GM23338 (cell line): Measurements from ENCODE around the gene MYO1D. TPM values are rescaled to one million over a fixed set of nuclear protein-coding genes. Genes with fewer than 3 reads are reported as not detected.

Source experiments
- ATAC-seq: fragments of 200-7000 bp; cut with Tn5 transposase; 3 replicates; pipeline ENCODE4 v1.9.1; 2020
- DNase-seq: peaks from one replicate; pipeline ENCODE4 v3.0.0-alpha.2; 2015; ENCODE audit warnings: low spot score
- H2AFZ ChIP-seq: fragments of 200-600 bp; sonication (generic); 2 replicates; pipeline ENCODE4 v1.8.0; 2016; ENCODE audit warnings: antibody characterized with exemption, mild to moderate bottlenecking, moderate library complexity
- H3F3A ChIP-seq: fragments of 200-600 bp; sonication (generic); replicated peaks from 2 replicates; pipeline ENCODE4 v1.8.0; 2017; ENCODE audit warnings: antibody characterized with exemption, mixed run types, low read depth
- H3K27ac ChIP-seq: fragments of 200-600 bp; sonication (generic); 2 replicates; pipeline ENCODE4 v1.6.1; 2016; ENCODE audit warnings: low read depth
- H3K27me3 ChIP-seq: fragments of 200-600 bp; sonication (generic); 2 replicates; pipeline ENCODE4 v1.8.0; 2016; ENCODE audit warnings: mild to moderate bottlenecking, mixed run types, moderate library complexity; ENCODE audit not compliant: insufficient read depth
- H3K36me3 ChIP-seq: fragments of 200-600 bp; sonication (generic); 2 replicates; pipeline ENCODE4 v1.8.0; 2016; ENCODE audit warnings: mild to moderate bottlenecking; ENCODE audit not compliant: insufficient read depth
- H3K4me1 ChIP-seq: fragments of 200-600 bp; sonication (generic); 2 replicates; pipeline ENCODE4 v1.8.0; 2016; ENCODE audit warnings: mild to moderate bottlenecking, moderate library complexity; ENCODE audit not compliant: insufficient read depth
- H3K4me2 ChIP-seq: fragments of 200-600 bp; sonication (generic); 2 replicates; pipeline ENCODE4 v1.7.1; 2017; ENCODE audit warnings: mixed run types
- H3K4me3 ChIP-seq: fragments of 200-600 bp; sonication (generic); 2 replicates; pipeline ENCODE4 v1.6.1; 2016; ENCODE audit warnings: mixed run types
- H3K79me2 ChIP-seq: fragments of 200-600 bp; sonication (generic); replicated peaks from 2 replicates; pipeline ENCODE4 v1.8.0; 2017; ENCODE audit warnings: mild to moderate bottlenecking; ENCODE audit not compliant: insufficient read depth
- H3K9me2 ChIP-seq: fragments of 200-600 bp; sonication (generic); 2 replicates; pipeline ENCODE4 v1.8.0; 2017; ENCODE audit not compliant: insufficient read depth
- H4K20me1 ChIP-seq: fragments of 200-600 bp; sonication (generic); replicated peaks from 2 replicates; pipeline ENCODE4 v1.8.0; 2017; ENCODE audit warnings: mild to moderate bottlenecking; ENCODE audit not compliant: insufficient read depth
- H3K27ac Mint-ChIP-seq: 2 replicates; pipeline ENCODE4 v1.8.0; 2020; ENCODE audit warnings: inconsistent platforms, mild to moderate bottlenecking, moderate library complexity, mixed read lengths
- H3K27me3 Mint-ChIP-seq: 3 replicates; pipeline ENCODE4 v1.8.0; 2022; ENCODE audit warnings: low read depth, mild to moderate bottlenecking, moderate library complexity, mixed read lengths, inconsistent platforms; ENCODE audit not compliant: insufficient read depth, poor library complexity
- H3K36me3 Mint-ChIP-seq: 3 replicates; pipeline ENCODE4 v1.8.0; 2021; ENCODE audit warnings: low read depth, mild to moderate bottlenecking, inconsistent platforms, moderate library complexity, mixed read lengths
- H3K4me1 Mint-ChIP-seq: 3 replicates; pipeline ENCODE4 v1.8.0; 2020; ENCODE audit warnings: mild to moderate bottlenecking, inconsistent platforms, mixed read lengths
- H3K4me3 Mint-ChIP-seq: 3 replicates; pipeline ENCODE4 v1.8.0; 2021; ENCODE audit warnings: moderate library complexity, mild to moderate bottlenecking, inconsistent platforms, mixed read lengths
- H3K9me3 Mint-ChIP-seq: 3 replicates; pipeline ENCODE4 v1.8.0; 2020; ENCODE audit warnings: moderate library complexity, mild to moderate bottlenecking, inconsistent platforms, mixed read lengths
- CREB1 ChIP-seq: fragments of 250-450 bp; sonication (Bioruptor Pico); IDR thresholded peaks from 2 replicates; pipeline ENCODE4 v1.5.0; 2020; ENCODE audit warnings: low read depth, mild to moderate bottlenecking, moderate library complexity
- EZH2 ChIP-seq: fragments of 200-600 bp; sonication (generic); IDR thresholded peaks from one replicate; pipeline ENCODE4 v1.8.0; 2017; ENCODE audit warnings: antibody characterized with exemption, mild to moderate bottlenecking, low read depth; ENCODE audit not compliant: unreplicated experiment
- EZH2phosphoT487 ChIP-seq: fragments of 200-600 bp; sonication (generic); IDR thresholded peaks from one replicate; pipeline ENCODE4 v1.8.1; 2018; ENCODE audit warnings: antibody characterized with exemption; ENCODE audit not compliant: unreplicated experiment
- JUNB ChIP-seq: IDR thresholded peaks from one replicate; pipeline ENCODE4 v1.6.1; 2016; ENCODE audit warnings: antibody characterized with exemption; ENCODE audit not compliant: unreplicated experiment
- NANOG ChIP-seq: IDR thresholded peaks from 2 replicates; pipeline ENCODE4 v1.6.1; 2016; ENCODE audit warnings: antibody characterized with exemption, borderline replicate concordance
- POLR2AphosphoS5 ChIP-seq: IDR thresholded peaks from 2 replicates; pipeline ENCODE4 v1.6.1; 2016; ENCODE audit warnings: antibody characterized with exemption, low read depth
- STAT1 ChIP-seq: IDR thresholded peaks from one replicate; pipeline ENCODE4 v1.6.1; 2016; ENCODE audit warnings: antibody characterized with exemption; ENCODE audit not compliant: unreplicated experiment
- ZNF114 ChIP-seq: fragments of 250-450 bp; sonication (Bioruptor Pico); IDR thresholded peaks from 2 replicates; pipeline ENCODE4 v1.5.0; 2020; ENCODE audit warnings: mild to moderate bottlenecking, moderate library complexity
- ZNF331 ChIP-seq: fragments of 250-450 bp; sonication (Bioruptor Pico); IDR thresholded peaks from 2 replicates; pipeline ENCODE4 v1.5.0; 2020; ENCODE audit warnings: low read depth, mild to moderate bottlenecking, moderate library complexity
- ZNF462 ChIP-seq: fragments of 250-450 bp; sonication (Bioruptor Pico); IDR thresholded peaks from 2 replicates; pipeline ENCODE4 v1.5.0; 2020; ENCODE audit warnings: mild to moderate bottlenecking, moderate library complexity
- polyA plus RNA-seq: library from polyadenylated mRNA; unstranded; fragments of >200 nt; fragmentation: Nextera tagmentation; extraction: Ambion mirVana; gene quantifications from 2 replicates; pipeline ENCODE4 v1.2.1, GENCODE V29; 2016
- total RNA-seq: library from RNA; depleted of rRNA; stranded (reverse); fragments of >200 nt; shearing (Covaris generic); gene quantifications from 2 replicates; pipeline ENCODE4 v1.2.3, GENCODE V29; 2014
- TF ChIP-seq, protein P1 (sequence below): IDR thresholded peaks from 2 replicates; pipeline ENCODE4 v1.6.1; 2016; ENCODE audit warnings: antibody characterized with exemption
- TF ChIP-seq, protein P2 (sequence below), 2 experiments: fragments of 200-600 bp in 1 of 2; sonication (generic) in 1 of 2; conservative IDR thresholded peaks; 2 replicates each; pipeline versions ENCODE4 v1.5.1 to v1.6.1; 2016 to 2017; ENCODE audit warnings: antibody characterized with exemption in 2 of 2, low read depth in 2 of 2, mild to moderate bottlenecking in 2 of 2, moderate library complexity in 1 of 2
- TF ChIP-seq, protein P3 (sequence below): IDR thresholded peaks from one replicate; pipeline ENCODE4 v1.6.1; 2018; ENCODE audit warnings: antibody characterized with exemption; ENCODE audit not compliant: unreplicated experiment

The MYO1D gene
- total and polyA plus RNA-seq, 2 experiments from 2014 or later: 8.6 to 28.6 TPM

DNA sequence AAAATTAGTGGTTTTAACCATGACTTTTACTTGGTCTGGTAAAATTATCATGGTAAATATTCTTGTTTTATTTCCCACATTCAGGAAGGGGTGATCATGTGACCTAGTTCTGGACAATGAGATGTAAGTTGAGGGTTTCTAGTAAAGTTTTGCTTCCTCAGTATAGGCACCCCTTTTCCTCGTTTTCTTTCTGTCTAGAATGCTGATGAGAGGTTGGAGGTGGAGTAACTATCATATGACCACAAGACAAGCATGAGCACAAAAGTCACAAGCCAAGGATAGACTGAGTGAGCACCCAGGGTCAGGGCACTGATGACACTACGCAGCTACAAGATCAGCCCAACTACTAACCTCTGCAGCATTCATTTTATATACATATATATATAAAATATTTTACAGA, 53.9 kb downstream of the MYO1D start:
- Mint-ChIP-seq H3K27ac (no peak overlapping the region), H3K4me1 (peaks cover 4% of the 10 kb centered on the region; the same call in 2 of the 3 replicates), H3K27me3 (peaks cover 2% of the 10 kb centered on the region), H3K9me3 (no peaks in the 10 kb centered on the region; the same call in 2 of the 3 replicates), H3K4me3 (peak overlapping the region; percentile 68), H3K36me3 (no peaks in the 10 kb centered on the region)
- Histone ChIP-seq H3K27me3 (no peaks in the 10 kb centered on the region), H4K20me1 (0 out of 2 replicates have a peak, but pooled peaks cover 2% of the 10 kb centered on the region), H3K4me2 (peak overlapping the region; percentile 73), H3K27ac (no peak overlapping the region), H3K9me2 (no peaks in the 10 kb centered on the region), H3K4me1 (peaks cover 6% of the 10 kb centered on the region), H3F3A (no peaks in the 10 kb centered on the region), H3K36me3 (no peaks in the 10 kb centered on the region), H3K79me2 (peaks cover 9% of the 10 kb centered on the region; the same call in 1 of the 2 replicates), H3K4me3 (peak overlapping the region; percentile 48), H2AFZ (no peak overlapping the region)
- ATAC-seq: peak; percentile 48; the same call in 2 of the 3 replicates
- DNase-seq: no peak
- TF ChIP-seq ZNF114 (no peak), ZNF331 (CRISPR knock-in tag) (no peak), EZH2phosphoT487 (no peak), NANOG (no peak), JUNB (no peak), CREB1 (CRISPR knock-in tag) (no peak), ZNF462 (no peak), STAT1 (no peak), EZH2 (no peak), POLR2AphosphoS5 (no peak)
- TF ChIP-seq, protein P1, sequence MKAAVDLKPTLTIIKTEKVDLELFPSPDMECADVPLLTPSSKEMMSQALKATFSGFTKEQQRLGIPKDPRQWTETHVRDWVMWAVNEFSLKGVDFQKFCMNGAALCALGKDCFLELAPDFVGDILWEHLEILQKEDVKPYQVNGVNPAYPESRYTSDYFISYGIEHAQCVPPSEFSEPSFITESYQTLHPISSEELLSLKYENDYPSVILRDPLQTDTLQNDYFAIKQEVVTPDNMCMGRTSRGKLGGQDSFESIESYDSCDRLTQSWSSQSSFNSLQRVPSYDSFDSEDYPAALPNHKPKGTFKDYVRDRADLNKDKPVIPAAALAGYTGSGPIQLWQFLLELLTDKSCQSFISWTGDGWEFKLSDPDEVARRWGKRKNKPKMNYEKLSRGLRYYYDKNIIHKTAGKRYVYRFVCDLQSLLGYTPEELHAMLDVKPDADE: no peak
- TF ChIP-seq, protein P2, sequence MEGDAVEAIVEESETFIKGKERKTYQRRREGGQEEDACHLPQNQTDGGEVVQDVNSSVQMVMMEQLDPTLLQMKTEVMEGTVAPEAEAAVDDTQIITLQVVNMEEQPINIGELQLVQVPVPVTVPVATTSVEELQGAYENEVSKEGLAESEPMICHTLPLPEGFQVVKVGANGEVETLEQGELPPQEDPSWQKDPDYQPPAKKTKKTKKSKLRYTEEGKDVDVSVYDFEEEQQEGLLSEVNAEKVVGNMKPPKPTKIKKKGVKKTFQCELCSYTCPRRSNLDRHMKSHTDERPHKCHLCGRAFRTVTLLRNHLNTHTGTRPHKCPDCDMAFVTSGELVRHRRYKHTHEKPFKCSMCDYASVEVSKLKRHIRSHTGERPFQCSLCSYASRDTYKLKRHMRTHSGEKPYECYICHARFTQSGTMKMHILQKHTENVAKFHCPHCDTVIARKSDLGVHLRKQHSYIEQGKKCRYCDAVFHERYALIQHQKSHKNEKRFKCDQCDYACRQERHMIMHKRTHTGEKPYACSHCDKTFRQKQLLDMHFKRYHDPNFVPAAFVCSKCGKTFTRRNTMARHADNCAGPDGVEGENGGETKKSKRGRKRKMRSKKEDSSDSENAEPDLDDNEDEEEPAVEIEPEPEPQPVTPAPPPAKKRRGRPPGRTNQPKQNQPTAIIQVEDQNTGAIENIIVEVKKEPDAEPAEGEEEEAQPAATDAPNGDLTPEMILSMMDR (conservative IDR thresholded peaks at IDR 0.05; ENCODE audit: low read depth in 2 of 2): no peak
- TF ChIP-seq, protein P3, sequence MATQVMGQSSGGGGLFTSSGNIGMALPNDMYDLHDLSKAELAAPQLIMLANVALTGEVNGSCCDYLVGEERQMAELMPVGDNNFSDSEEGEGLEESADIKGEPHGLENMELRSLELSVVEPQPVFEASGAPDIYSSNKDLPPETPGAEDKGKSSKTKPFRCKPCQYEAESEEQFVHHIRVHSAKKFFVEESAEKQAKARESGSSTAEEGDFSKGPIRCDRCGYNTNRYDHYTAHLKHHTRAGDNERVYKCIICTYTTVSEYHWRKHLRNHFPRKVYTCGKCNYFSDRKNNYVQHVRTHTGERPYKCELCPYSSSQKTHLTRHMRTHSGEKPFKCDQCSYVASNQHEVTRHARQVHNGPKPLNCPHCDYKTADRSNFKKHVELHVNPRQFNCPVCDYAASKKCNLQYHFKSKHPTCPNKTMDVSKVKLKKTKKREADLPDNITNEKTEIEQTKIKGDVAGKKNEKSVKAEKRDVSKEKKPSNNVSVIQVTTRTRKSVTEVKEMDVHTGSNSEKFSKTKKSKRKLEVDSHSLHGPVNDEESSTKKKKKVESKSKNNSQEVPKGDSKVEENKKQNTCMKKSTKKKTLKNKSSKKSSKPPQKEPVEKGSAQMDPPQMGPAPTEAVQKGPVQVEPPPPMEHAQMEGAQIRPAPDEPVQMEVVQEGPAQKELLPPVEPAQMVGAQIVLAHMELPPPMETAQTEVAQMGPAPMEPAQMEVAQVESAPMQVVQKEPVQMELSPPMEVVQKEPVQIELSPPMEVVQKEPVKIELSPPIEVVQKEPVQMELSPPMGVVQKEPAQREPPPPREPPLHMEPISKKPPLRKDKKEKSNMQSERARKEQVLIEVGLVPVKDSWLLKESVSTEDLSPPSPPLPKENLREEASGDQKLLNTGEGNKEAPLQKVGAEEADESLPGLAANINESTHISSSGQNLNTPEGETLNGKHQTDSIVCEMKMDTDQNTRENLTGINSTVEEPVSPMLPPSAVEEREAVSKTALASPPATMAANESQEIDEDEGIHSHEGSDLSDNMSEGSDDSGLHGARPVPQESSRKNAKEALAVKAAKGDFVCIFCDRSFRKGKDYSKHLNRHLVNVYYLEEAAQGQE: no peak
